Cardiac muscle cell (in vitro differentiated cells and primary cell): ENCODE measurements around the gene MRAS. TPM values are rescaled to one million over a fixed set of nuclear protein-coding genes. Genes with fewer than 3 reads are reported as not detected.

Source experiments
- DNase-seq, 2 donors: peaks; one replicate each; pipeline versions ENCODE4 v3.0.0 to v3.0.0-alpha.2; 2010 to 2017; ENCODE audit warnings: low read depth in 1 of 2, low spot score in 1 of 2
- H3K27ac ChIP-seq: fragments of 200-600 bp; sonication (generic); 2 replicates; pipeline ENCODE4 v1.5.1; 2016
- H3K27me3 ChIP-seq: fragments of 200-600 bp; sonication (generic); 2 replicates; pipeline ENCODE4 v1.6.0; 2016; ENCODE audit warnings: control low read depth
- H3K36me3 ChIP-seq: fragments of 200-600 bp; sonication (generic); 2 replicates; pipeline ENCODE4 v1.5.1; 2016; ENCODE audit warnings: control low read depth
- H3K4me1 ChIP-seq: fragments of 200-600 bp; sonication (generic); 2 replicates; pipeline ENCODE4 v1.8.1; 2017; ENCODE audit warnings: low read depth, mild to moderate bottlenecking, mixed run types
- H3K4me3 ChIP-seq: fragments of 200-600 bp; sonication (generic); 2 replicates; pipeline ENCODE4 v1.5.1; 2016; ENCODE audit warnings: mild to moderate bottlenecking
- H3K9me3 ChIP-seq: fragments of 200-600 bp; sonication (generic); 2 replicates; pipeline ENCODE4 v1.5.1; 2017; ENCODE audit warnings: low read depth, mild to moderate bottlenecking, control low read depth
- polyA plus RNA-seq: library from polyadenylated mRNA; unstranded; fragments of >200 nt; fragmentation: Nextera tagmentation; extraction: Ambion mirVana; gene quantifications from 2 replicates; pipeline ENCODE4 v1.2.1, GENCODE V29; 2016
- total RNA-seq: library from RNA; depleted of rRNA; stranded (reverse); fragments of >200 nt; gene quantifications from 2 replicates; pipeline ENCODE4 v1.2.3, GENCODE V29; 2016
- TF ChIP-seq, protein P1 (sequence below): IDR thresholded peaks from 2 replicates; pipeline ENCODE4 v1.5.1; 2012; ENCODE audit warnings: low read depth, mild to moderate bottlenecking, low read length

MRAS gene
- total and polyA plus RNA-seq, 2 experiments from 2014 or later = 66.5 to 92.6 TPM

DNA sequence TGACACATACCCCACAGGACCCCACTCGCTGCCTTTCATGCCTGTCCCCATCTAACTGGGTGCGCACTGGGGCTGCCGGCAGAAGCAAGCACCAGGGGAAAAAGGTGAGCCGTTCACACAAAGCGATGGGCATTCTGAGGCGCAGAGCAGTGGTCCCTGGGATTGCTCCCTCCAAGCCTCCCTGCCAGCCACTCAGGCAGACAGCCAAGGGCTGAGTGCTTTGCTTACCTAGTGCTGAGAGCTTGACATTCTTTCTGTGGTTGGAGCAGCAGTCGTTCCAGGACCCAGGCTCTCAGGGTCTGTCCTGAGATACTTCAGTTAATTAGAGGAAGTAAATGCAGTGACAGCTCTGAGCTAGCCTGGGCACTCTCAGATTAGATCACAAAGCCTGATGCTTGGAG, 91.7 kb downstream of the MRAS start:
- peak; percentile 38 to 85 for DNase-seq
- peak overlapping the region; percentile 39 for H3K27ac ChIP-seq
- peaks cover 23% of the 10 kb centered on the region for H3K27me3 ChIP-seq
- no peaks in the 10 kb centered on the region for H3K36me3 ChIP-seq
- no peaks in the 10 kb centered on the region for H3K9me3 ChIP-seq
- no peak overlapping the region for H3K4me3 ChIP-seq
- H3K4me1 ChIP-seq = peaks cover 29% of the 10 kb centered on the region
- TF ChIP-seq, protein P1, sequence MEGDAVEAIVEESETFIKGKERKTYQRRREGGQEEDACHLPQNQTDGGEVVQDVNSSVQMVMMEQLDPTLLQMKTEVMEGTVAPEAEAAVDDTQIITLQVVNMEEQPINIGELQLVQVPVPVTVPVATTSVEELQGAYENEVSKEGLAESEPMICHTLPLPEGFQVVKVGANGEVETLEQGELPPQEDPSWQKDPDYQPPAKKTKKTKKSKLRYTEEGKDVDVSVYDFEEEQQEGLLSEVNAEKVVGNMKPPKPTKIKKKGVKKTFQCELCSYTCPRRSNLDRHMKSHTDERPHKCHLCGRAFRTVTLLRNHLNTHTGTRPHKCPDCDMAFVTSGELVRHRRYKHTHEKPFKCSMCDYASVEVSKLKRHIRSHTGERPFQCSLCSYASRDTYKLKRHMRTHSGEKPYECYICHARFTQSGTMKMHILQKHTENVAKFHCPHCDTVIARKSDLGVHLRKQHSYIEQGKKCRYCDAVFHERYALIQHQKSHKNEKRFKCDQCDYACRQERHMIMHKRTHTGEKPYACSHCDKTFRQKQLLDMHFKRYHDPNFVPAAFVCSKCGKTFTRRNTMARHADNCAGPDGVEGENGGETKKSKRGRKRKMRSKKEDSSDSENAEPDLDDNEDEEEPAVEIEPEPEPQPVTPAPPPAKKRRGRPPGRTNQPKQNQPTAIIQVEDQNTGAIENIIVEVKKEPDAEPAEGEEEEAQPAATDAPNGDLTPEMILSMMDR = no peak

DNA sequence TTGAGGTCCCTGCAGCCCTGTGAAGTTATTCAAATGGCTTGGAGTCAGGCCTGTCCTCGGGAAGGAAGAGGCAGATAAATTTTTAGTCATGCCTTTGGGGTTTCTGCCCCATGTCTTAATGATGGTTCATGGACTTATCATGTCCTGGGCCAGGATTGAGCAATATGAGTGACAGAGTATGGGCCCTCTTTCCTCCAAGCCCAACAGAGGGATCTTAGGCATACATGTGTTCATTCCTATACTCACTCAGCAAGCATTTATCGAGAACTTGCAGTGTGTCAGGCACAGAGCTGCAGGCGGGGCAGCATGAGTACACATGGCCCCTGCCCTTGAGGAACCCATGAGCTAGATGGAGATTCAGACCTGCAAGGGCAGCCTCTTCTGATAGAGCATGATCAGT, 92.2 kb downstream of the MRAS start:
- Histone ChIP-seq H3K4me3 (no peak overlapping the region), H3K9me3 (no peaks in the 10 kb centered on the region), H3K36me3 (no peaks in the 10 kb centered on the region), H3K4me1 (peaks cover 29% of the 10 kb centered on the region), H3K27me3 (peaks cover 19% of the 10 kb centered on the region), H3K27ac (peak overlapping the region; percentile 39)
- TF ChIP-seq, protein P1 = no peak
- DNase-seq = peak in 1 of 2 donors; percentile 71

DNA sequence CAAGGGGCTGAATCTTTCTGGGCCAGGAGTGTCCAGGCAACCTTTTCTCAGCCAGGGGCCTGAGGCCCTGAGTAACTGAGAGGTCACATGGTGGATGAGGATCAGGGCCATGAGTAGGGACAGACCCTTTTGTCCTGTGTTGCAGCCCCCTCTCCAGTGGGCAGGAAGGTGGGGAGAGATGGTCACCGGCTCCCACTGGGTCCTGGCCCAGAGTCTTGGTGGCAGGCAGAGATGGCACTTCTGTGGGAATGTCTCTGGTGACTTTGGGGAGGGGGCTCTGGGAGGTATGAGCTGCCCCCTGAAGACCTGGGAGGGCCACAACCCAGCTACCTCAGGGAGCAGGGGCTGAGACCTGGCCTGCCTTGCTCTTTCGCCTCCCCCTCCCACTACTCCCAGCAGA, 92.9 kb downstream of the MRAS start:
- Histone ChIP-seq H3K36me3 (no peaks in the 10 kb centered on the region), H3K4me1 (peaks cover 29% of the 10 kb centered on the region), H3K9me3 (no peaks in the 10 kb centered on the region), H3K27ac (no peak overlapping the region), H3K4me3 (no peak overlapping the region), H3K27me3 (peaks cover 12% of the 10 kb centered on the region)
- TF ChIP-seq, protein P1 = no peak
- no peak for DNase-seq

DNA sequence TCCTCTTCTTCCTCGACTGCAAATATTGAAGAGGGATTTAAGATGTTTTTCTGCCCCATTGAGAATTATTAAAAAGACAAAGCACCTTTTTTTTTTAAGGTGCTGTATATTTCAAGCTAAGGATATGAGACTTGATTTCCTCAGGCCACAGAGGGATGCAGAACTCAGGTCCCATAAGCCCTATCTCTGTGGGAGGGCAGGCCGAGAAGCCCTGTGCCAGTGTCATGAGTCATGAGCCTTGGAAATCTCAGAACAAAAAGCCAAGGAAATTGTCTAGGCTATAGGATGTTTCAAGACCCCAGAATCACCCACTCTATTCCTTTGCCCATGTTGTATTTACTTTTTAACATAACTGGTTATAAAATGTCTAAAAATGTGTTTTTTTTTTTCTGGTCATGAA, 93.4 kb downstream of the MRAS start:
- peaks cover 7% of the 10 kb centered on the region for H3K27me3 ChIP-seq
- no peaks in the 10 kb centered on the region for H3K36me3 ChIP-seq
- H3K9me3 ChIP-seq = no peaks in the 10 kb centered on the region
- peaks cover 29% of the 10 kb centered on the region for H3K4me1 ChIP-seq
- DNase-seq = peak in 1 of 2 donors; percentile 53
- TF ChIP-seq, protein P1 = no peak
- no peak overlapping the region for H3K4me3 ChIP-seq
- H3K27ac ChIP-seq = no peak overlapping the region

DNA sequence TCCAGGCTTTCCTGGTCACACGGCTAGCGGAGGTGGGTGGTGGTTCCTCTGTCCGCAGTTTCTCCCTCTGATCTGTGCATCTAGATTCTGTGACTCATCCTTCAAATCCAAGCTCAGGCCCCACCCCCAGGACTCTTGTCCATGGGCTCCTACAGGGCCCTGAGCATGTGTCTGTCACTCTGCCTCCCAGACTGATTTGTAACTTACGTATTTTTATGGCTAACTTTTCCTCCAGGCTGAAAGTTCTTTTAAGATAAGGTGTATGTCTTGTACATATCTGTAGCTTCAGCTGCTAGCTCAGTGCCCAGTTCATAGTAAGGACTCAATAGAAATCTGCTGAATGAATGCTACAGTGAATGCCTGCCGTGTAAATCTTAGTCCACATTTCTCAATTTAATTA, 94.1 kb downstream of the MRAS start:
- Histone ChIP-seq H3K9me3 (no peaks in the 10 kb centered on the region), H3K4me1 (peaks cover 29% of the 10 kb centered on the region), H3K27ac (peak overlapping the region; percentile 51), H3K4me3 (no peak overlapping the region), H3K27me3 (peaks cover 4% of the 10 kb centered on the region), H3K36me3 (no peaks in the 10 kb centered on the region)
- peak in 1 of 2 donors; percentile 57 for DNase-seq
- TF ChIP-seq, protein P1 = no peak

DNA sequence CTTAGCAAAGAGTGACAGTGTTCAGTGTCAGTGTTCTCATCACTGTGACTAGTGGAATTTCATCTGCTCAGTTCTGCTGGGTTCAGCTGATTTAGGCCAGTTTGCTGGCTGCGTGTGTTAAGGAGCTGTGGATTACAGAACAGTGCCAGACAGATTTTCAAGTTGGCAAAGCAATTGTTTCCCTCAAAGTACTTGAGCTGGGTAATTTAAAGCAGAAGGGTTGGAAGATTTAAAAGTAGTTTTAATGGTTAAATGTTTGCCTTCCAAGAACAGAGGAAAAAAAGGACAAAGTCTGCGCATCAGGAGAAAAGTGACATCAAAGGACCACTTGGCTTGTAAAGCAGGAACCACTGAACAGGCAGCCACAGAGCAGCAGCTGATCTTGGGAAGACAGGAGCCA, 94.7 kb downstream of the MRAS start:
- H3K9me3 ChIP-seq = no peaks in the 10 kb centered on the region
- TF ChIP-seq, protein P1 = no peak

More for the DNA sequence above, 94.7 kb downstream of the MRAS start:
- H3K27me3 ChIP-seq = peaks cover 2% of the 10 kb centered on the region
- DNase-seq = no peak
- H3K27ac ChIP-seq = peak overlapping the region; percentile 51
- peaks cover 29% of the 10 kb centered on the region for H3K4me1 ChIP-seq
- H3K36me3 ChIP-seq = no peaks in the 10 kb centered on the region
- H3K4me3 ChIP-seq = no peak overlapping the region
